Neuronal stem cell (in vitro differentiated cells): Measurements from ENCODE around the gene CPT1A.
A peak's percentile ranks its signal among the peaks of the same experiment; 100 is the strongest.

Experiments
- DNase-seq: peaks from one replicate; pipeline ENCODE4 v3.0.0-alpha.2; 2013; ENCODE audit warnings: low spot score
- H2AFZ ChIP-seq: one replicate; pipeline ENCODE4 v1.6.1; 2013; ENCODE audit warnings: mild to moderate bottlenecking, low read length, inconsistent platforms
- H2AK5ac ChIP-seq: 2 replicates; pipeline ENCODE4 v1.6.1; 2013; ENCODE audit warnings: low read depth, mild to moderate bottlenecking, inconsistent platforms, low read length, moderate library complexity, mixed read lengths
- H2BK120ac ChIP-seq: 2 replicates; pipeline ENCODE4 v1.6.1; 2013; ENCODE audit warnings: low read depth, mild to moderate bottlenecking, inconsistent platforms, low read length, moderate library complexity, mixed read lengths
- H2BK12ac ChIP-seq: one replicate; pipeline ENCODE4 v1.6.1; 2013; ENCODE audit warnings: low read length, inconsistent platforms
- H2BK15ac ChIP-seq: 2 replicates; pipeline ENCODE4 v1.6.1; 2013; ENCODE audit warnings: mild to moderate bottlenecking, low read length, inconsistent platforms, mixed read lengths
- H2BK5ac ChIP-seq: one replicate; pipeline ENCODE4 v1.6.1; 2013; ENCODE audit warnings: inconsistent platforms, mild to moderate bottlenecking, low read length, moderate library complexity
- H3K14ac ChIP-seq: one replicate; pipeline ENCODE4 v1.6.1; 2013; ENCODE audit warnings: low read length, inconsistent platforms
- H3K18ac ChIP-seq: 2 replicates; pipeline ENCODE4 v1.6.1; 2013; ENCODE audit warnings: low read length, inconsistent platforms
- H3K23ac ChIP-seq: 2 replicates; pipeline ENCODE4 v1.6.1; 2013; ENCODE audit warnings: low read depth, mild to moderate bottlenecking, mixed read lengths, low read length, inconsistent platforms; ENCODE audit not compliant: poor library complexity
- H3K27ac ChIP-seq: replicated peaks from 3 replicates; pipeline ENCODE4 v1.5.1; 2013; ENCODE audit warnings: low read length, inconsistent platforms
- H3K27me3 ChIP-seq, 3 experiments: 2 replicates each; pipeline ENCODE4 v1.6.1; 2013; ENCODE audit warnings: low read length in 3 of 3, mild to moderate bottlenecking in 2 of 3, inconsistent platforms in 1 of 3, low read depth in 1 of 3, mixed read lengths in 1 of 3, moderate library complexity in 1 of 3; ENCODE audit not compliant: control insufficient read depth in 3 of 3, insufficient read depth in 3 of 3
- H3K36me3 ChIP-seq, 2 donors: replicated peaks in 1 of 2; 2 replicates each; pipeline ENCODE4 v1.6.1; 2013; ENCODE audit warnings: low read length in 2 of 2; ENCODE audit not compliant: control insufficient read depth in 2 of 2, insufficient read depth in 2 of 2
- H3K4ac ChIP-seq: 2 replicates; pipeline ENCODE4 v1.6.1; 2013; ENCODE audit warnings: inconsistent platforms, mild to moderate bottlenecking, low read length, moderate library complexity
- H3K4me1 ChIP-seq, 2 donors: 1 replicate in 1 of 2; 2 replicates in 1 of 2; pipeline ENCODE4 v1.6.1; 2013; ENCODE audit warnings: low read length in 2 of 2, low read depth in 1 of 2; ENCODE audit not compliant: control insufficient read depth in 2 of 2, insufficient read depth in 1 of 2
- H3K4me2 ChIP-seq: one replicate; pipeline ENCODE4 v1.6.1; 2013; ENCODE audit warnings: mild to moderate bottlenecking, low read length, inconsistent platforms; ENCODE audit not compliant: insufficient read depth, poor library complexity, severe bottlenecking
- H3K4me3 ChIP-seq, 2 donors: 2 replicates each; pipeline ENCODE4 v1.5.1; 2013; ENCODE audit warnings: low read length in 2 of 2, mild to moderate bottlenecking in 2 of 2, inconsistent platforms in 1 of 2, moderate library complexity in 1 of 2
- H3K79me1 ChIP-seq: one replicate; pipeline ENCODE4 v1.6.1; 2013; ENCODE audit warnings: low read depth, mild to moderate bottlenecking, inconsistent platforms, low read length, moderate library complexity
- H3K9ac ChIP-seq: one replicate; pipeline ENCODE4 v1.6.1; 2013; ENCODE audit warnings: mild to moderate bottlenecking, low read depth, low read length, inconsistent platforms; ENCODE audit not compliant: poor library complexity
- H3K9me3 ChIP-seq, 2 donors: replicated peaks in 1 of 2; 2 replicates each; pipeline versions ENCODE3 to v1.6.1; 2013; ENCODE audit warnings: low read length in 2 of 2, mild to moderate bottlenecking in 2 of 2, inconsistent platforms in 1 of 2, low read depth in 1 of 2, mixed read lengths in 1 of 2, moderate library complexity in 1 of 2; ENCODE audit not compliant: control insufficient read depth in 2 of 2, insufficient read depth in 1 of 2
- H4K8ac ChIP-seq: one replicate; pipeline ENCODE4 v1.6.1; 2013; ENCODE audit warnings: low read depth, mild to moderate bottlenecking, inconsistent platforms, low read length, moderate library complexity
- H4K91ac ChIP-seq: one replicate; pipeline ENCODE4 v1.6.1; 2013; ENCODE audit warnings: low read length, low read depth, mild to moderate bottlenecking, inconsistent platforms; ENCODE audit not compliant: poor library complexity
- WGBS, 2 donors: extraction: QIAGEN DNeasy Blood & Tissue Kit; methylation state at CpG; one replicate each; pipeline ENCODE4 v1.1.7; 2013; ENCODE audit warnings: missing lambda C conversion rate in 2 of 2, mixed read lengths in 1 of 2; ENCODE audit not compliant: insufficient read length in 2 of 2, insufficient replicate concordance in 1 of 2; ENCODE audit errors: extremely low coverage in 2 of 2; 5-methylcytosine and 5-hydroxymethylcytosine counted together

Gene CPT1A

GRCh38 chr11:68792400-68792966 is 49.2 kb downstream of the CPT1A start:
- no CpG with 5 or more reads among the region's 18 CpGs for WGBS, 2 donors
- peak overlapping the region; percentile 8 for H3K4ac ChIP-seq
- peaks cover 2% of the 10 kb centered on the region for H3K79me1 ChIP-seq
- no peak overlapping the region for H2BK5ac ChIP-seq
- H3K27ac ChIP-seq: no peak overlapping the region
- no peak overlapping the region for H2AFZ ChIP-seq
- H3K4me2 ChIP-seq: no peak overlapping the region
- no peaks in the 10 kb centered on the region for H3K36me3 ChIP-seq
- no peaks in the 10 kb centered on the region for H3K4me1 ChIP-seq
- no peak overlapping the region for H2BK15ac ChIP-seq
- H3K9me3 ChIP-seq: peaks cover 0 to 1% of the 10 kb centered on the region in 2 donors
- peak overlapping the region in 1 of 2 donors; percentile 19 for H3K4me3 ChIP-seq
- DNase-seq: no peak
- H3K23ac ChIP-seq: no peak overlapping the region
- no peak overlapping the region for H2BK12ac ChIP-seq
- no peak overlapping the region for H4K8ac ChIP-seq
- no peak overlapping the region for H4K91ac ChIP-seq
- no peak overlapping the region for H3K14ac ChIP-seq
- H3K9ac ChIP-seq: no peak overlapping the region
- peak overlapping the region; percentile 20 for H3K18ac ChIP-seq
- H2BK120ac ChIP-seq: no peak overlapping the region
- H3K27me3 ChIP-seq: no peaks in the 10 kb centered on the region
- H2AK5ac ChIP-seq: no peak overlapping the region

DNA sequence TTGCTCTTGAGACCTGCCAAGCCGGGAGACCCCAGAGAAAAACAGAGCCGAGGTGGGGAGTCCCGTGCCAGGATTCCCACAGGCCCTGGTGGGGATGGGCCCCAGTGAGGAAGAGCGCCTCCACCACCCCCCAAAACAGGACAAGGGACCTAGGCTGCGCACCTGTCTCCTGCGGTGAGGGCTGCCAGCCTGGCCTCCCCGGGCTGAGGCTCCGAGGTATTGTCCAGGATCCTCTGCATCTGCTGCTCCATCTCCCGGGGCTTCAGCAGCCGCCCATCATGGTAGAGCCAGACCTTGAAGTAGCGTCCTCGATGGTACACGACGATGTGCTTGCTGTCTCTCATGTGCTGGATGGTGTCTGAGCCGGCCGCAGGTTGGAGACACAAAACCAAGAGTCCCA is 57.1 kb downstream of the CPT1A start:
- no peaks in the 10 kb centered on the region for H3K36me3 ChIP-seq
- H3K27me3 ChIP-seq: no peaks in the 10 kb centered on the region
- H3K9me3 ChIP-seq: peaks cover 0 to 1% of the 10 kb centered on the region in 2 donors
- no peak overlapping the region for H4K91ac ChIP-seq
- no peak overlapping the region for H3K4me2 ChIP-seq
- peaks cover 0 to 2% of the 10 kb centered on the region in 2 donors for H3K4me1 ChIP-seq
- H3K79me1 ChIP-seq: no peaks in the 10 kb centered on the region
- H3K14ac ChIP-seq: no peak overlapping the region
- no peak for DNase-seq
- no peak overlapping the region for H3K27ac ChIP-seq
- no CpG with 5 or more reads among the region's 16 CpGs for WGBS, 2 donors
- no peak overlapping the region for H2BK5ac ChIP-seq
- H2BK15ac ChIP-seq: no peak overlapping the region
- no peak overlapping the region for H2BK120ac ChIP-seq
- peak overlapping the region; percentile 6 for H2AK5ac ChIP-seq
- H2AFZ ChIP-seq: no peak overlapping the region
- no peak overlapping the region for H4K8ac ChIP-seq
- no peak overlapping the region for H3K4me3 ChIP-seq
- no peak overlapping the region for H3K4ac ChIP-seq
- H3K9ac ChIP-seq: no peak overlapping the region
- peak overlapping the region; percentile 5 for H3K23ac ChIP-seq
- no peak overlapping the region for H2BK12ac ChIP-seq
- H3K18ac ChIP-seq: peak overlapping the region; percentile 41

- Histone ChIP-seq H3K27ac (no peak overlapping the region), H2BK12ac (peak overlapping the region; percentile 53), H2BK15ac (no peak overlapping the region), H2AK5ac (peak overlapping the region; percentile 82), H4K91ac (no peak overlapping the region), H3K14ac (peak overlapping the region; percentile 66), H3K79me1 (no peaks in the 10 kb centered on the region), H3K4me3 (peak overlapping the region in 1 of 2 donors; percentile 16), H2AFZ (no peak overlapping the region), H3K36me3 (no peaks in the 10 kb centered on the region), H3K18ac (peak overlapping the region; percentile 19), H3K9me3 (peaks cover 0 to 1% of the 10 kb centered on the region in 2 donors), H3K23ac (no peak overlapping the region), H3K27me3 (no peaks in the 10 kb centered on the region), H2BK5ac (no peak overlapping the region), H2BK120ac (no peak overlapping the region), H3K4ac (no peak overlapping the region), H3K9ac (peak overlapping the region; percentile 40), H3K4me1 (peaks cover 0 to 2% of the 10 kb centered on the region in 2 donors), H3K4me2 (no peak overlapping the region), H4K8ac (no peak overlapping the region)
- WGBS, 2 donors: no CpG with 5 or more reads among the region's 16 CpGs
- no peak for DNase-seq
Measured at GRCh38 chr11:68783216-68783821, 58.4 kb downstream of the CPT1A start.

DNA sequence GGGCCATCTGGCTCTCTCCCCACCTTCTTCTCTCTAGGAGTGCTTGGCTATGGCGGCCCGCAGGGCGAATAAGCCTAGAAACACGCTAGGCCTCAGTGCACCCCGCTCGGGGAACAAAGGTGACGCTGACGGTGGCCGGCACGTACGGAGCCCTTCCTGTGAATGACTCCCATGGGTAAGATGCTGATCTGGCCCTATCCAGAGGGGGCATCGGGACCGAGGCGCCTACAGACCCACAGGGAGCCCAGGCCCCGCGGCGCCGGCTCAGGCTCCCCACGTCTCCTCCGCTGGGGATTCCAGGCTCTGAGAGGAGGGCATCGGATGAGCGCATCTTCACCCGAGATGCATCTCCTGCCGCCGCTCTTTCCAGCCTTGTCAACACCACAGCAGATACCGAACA is 59.0 kb downstream of the CPT1A start:
- H2BK15ac ChIP-seq: no peak overlapping the region
- H3K36me3 ChIP-seq: no peaks in the 10 kb centered on the region
- H2BK12ac ChIP-seq: no peak overlapping the region
- no CpG with 5 or more reads among the region's 26 CpGs for WGBS, 2 donors
- no peak overlapping the region for H3K4me2 ChIP-seq
- peaks cover 0 to 2% of the 10 kb centered on the region in 2 donors for H3K4me1 ChIP-seq
- H2BK5ac ChIP-seq: no peak overlapping the region
- H3K9me3 ChIP-seq: no peaks in the 10 kb centered on the region
- no peak overlapping the region for H3K14ac ChIP-seq
- H3K9ac ChIP-seq: no peak overlapping the region
- H3K23ac ChIP-seq: no peak overlapping the region
- H2BK120ac ChIP-seq: no peak overlapping the region
- no peak overlapping the region for H2AFZ ChIP-seq
- no peak overlapping the region for H3K4me3 ChIP-seq
- H4K91ac ChIP-seq: no peak overlapping the region
- no peak overlapping the region for H2AK5ac ChIP-seq
- H3K18ac ChIP-seq: no peak overlapping the region
- no peaks in the 10 kb centered on the region for H3K79me1 ChIP-seq
- H3K27ac ChIP-seq: no peak overlapping the region
- no peaks in the 10 kb centered on the region for H3K27me3 ChIP-seq
- DNase-seq: no peak
- no peak overlapping the region for H4K8ac ChIP-seq
- H3K4ac ChIP-seq: no peak overlapping the region
